ENCODE data around the gene HNF1A.

- TF ChIP-seq CTCF (IDR thresholded peaks at IDR 0.05) = no peak
- TF ChIP-seq POLR2AphosphoS5 (IDR thresholded peaks at IDR 0.05) = no peak
Measured at GRCh38 chr12:120932058-120932457, 46.3 kb upstream of the HNF1A start.
